Fibroblast of skin of right quadriceps (primary cell): ENCODE results near the gene ZNF423.

Experiments used
- DNase-seq: peaks from one replicate; pipeline ENCODE4 v3.0.0-alpha.2; 2013

The ZNF423 gene

GRCh38 chr16:49545243-49545642, 310.7 kb downstream of the ZNF423 start:
- no peak for DNase-seq

DNA sequence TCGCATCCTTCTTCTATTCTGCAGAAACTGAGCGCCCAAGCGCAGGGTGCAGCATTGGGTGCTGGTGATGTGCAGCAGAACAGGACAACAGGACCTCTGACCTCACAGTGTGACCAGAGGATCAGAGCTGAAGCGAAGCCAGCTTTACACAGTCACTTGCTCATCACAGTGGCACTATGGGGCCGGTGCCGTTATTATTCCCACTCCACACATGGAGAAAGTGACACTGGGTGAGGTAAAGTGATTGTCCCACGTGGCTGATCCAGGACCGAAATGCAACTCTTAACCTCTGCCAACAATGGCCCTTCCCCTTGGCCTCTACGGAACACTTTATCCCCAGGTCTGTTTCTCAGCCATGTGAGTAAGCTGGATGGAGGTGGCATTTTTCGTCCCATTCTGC, 311.1 kb downstream of the ZNF423 start:
- DNase-seq: no peak

DNA sequence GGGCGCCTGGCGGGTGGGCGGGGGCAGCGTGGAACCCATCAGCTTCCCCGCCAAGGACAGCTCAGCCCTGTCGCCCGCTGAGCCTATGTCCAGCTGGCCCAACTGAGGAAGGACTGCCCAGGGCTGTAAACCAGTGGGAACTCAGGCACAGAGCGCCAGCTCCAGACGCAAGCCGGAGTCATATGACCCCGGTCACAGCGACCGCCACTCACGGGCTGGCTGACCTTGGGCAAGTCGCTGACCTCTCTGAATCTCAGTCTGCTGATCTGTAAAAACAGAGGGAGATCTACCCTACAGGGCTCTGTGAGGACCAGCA, 312.3 kb downstream of the ZNF423 start:
- DNase-seq: no peak

- no peak for DNase-seq
These were observed 312.8 kb downstream of the ZNF423 start for GRCh38 chr16:49542946-49543630.

GRCh38 chr16:49542391-49542891, 313.5 kb downstream of the ZNF423 start:
- DNase-seq: no peak

DNA sequence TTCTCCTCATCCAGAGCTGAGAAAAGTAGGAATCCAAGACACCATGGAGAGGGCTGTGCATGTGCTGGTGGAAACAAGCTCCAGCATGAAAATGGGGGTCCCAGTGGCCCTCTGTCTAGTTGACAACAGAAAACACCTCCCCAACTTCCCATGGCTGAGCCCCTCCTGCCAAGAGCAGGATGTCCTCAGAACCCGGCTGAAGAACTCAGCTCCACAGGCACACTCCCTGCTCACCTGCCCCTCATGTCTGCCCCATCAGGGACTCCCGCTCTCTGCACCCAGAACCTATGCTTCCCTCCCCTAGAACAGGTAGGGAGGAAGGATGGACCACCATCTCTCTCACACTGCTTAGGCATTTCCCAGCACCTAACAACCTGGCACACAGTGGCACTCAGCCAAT, 315.1 kb downstream of the ZNF423 start:
- no peak for DNase-seq

DNA sequence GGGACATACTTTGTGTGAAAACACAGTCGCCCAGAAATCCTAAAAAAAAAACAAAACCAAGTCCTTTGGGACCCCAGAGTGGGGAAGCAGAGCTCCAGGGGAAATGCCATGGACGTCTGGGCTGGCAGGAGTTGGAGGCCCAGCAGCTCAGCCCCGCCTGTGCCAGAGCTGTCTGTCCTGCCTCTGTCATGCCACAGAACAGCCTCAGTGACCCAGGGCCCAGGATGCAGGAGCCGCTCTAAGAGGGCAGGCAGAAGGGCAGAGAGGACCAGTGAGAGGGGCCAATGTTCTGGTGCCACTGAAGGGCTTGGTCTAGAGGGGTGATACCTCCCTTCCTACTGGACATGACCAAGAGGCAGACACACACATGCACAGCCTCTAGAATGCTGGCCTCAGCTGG, 316.2 kb downstream of the ZNF423 start:
- no peak for DNase-seq

- DNase-seq: no peak
These were observed 317.9 kb downstream of the ZNF423 start for GRCh38 chr16:49537924-49538459.

- DNase-seq: no peak
These were observed 320.9 kb downstream of the ZNF423 start for GRCh38 chr16:49534901-49535610.

DNA sequence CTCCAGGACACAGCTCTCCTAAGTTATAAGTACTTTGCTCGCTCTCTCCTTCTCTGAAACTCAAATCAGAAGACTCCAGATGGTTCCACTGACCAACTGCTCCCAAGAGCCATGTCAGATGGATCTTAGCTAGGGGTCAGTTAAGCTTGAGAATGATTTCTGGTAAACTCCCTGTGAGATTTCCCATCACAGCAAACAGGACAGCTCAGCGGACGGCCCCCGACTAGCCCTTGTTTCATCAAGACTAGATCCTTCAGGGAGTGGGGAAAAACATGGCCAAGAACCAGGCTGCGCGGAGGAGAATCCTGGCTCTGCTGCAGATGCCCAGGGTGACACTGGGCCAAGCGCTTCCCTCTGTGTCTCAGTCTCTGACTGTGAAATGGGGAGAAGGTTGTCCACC, 322.5 kb downstream of the ZNF423 start:
- DNase-seq: no peak

DNA sequence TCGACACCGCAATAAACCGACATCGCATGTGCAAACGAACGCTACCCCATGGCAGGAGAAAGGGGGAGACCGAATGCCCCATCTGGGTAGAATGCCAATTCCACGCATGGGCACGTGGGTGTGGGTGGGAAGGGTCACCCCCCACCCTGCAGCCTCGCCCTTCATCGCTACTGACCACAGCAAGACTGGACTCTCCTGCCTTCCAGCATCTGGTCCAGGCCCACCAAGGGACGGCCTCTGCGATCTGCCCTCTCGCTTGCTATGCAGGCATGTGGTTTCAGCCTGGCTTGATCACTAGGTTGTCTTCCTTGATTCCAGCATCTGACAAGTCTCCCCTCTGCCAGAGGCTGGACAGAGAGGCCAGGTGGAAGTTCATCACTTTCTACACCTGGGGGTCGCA, 323.0 kb downstream of the ZNF423 start:
- no peak for DNase-seq

DNA sequence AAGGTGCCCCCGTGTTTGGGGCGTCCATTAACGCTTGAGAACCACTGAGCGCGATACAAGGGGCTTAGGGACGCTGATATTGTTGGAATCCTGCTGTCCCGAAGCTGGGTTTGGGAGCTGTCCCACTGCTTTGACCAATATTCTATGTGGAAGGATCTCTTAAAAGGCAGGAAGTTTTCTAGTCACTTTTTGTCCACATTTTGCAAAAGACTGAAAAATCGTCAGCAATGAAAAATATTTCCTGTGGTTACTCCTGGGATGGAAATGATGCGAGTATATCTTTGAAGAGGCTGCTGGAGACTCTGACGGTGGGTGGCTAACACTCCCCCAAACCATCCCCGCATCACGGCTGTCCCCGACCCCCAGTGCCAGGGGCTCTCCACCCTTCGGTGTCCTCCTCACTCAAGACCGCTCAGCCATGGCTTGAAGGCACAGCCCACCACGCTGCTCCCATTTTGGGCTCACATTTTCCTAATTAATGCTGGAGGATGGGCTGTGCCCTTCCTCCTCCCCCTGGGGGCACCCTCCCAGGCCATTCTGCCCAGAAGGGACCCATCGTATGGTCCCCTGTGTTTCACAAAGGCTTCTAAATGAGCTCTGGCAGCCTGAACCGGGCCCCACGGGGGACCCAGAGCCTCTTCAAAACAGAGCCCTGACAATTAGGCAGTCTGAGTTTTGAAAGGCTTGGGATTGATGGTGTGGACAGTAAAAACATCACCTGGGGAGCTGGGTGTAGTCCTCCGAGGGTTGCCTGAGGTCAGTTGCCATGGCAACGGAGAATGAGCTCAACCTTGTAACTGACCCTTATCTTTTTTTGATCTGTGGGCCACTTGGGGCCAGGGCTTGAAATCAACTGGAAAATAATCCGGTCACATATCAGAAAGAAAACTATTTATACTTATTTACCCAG, 323.7 kb downstream of the ZNF423 start:
- peak; percentile 7 for DNase-seq

- no peak for DNase-seq
These were observed 324.5 kb downstream of the ZNF423 start for GRCh38 chr16:49531425-49531824.

- DNase-seq: peak; percentile 3
These were observed 325.4 kb downstream of the ZNF423 start for GRCh38 chr16:49530427-49530970.

DNA sequence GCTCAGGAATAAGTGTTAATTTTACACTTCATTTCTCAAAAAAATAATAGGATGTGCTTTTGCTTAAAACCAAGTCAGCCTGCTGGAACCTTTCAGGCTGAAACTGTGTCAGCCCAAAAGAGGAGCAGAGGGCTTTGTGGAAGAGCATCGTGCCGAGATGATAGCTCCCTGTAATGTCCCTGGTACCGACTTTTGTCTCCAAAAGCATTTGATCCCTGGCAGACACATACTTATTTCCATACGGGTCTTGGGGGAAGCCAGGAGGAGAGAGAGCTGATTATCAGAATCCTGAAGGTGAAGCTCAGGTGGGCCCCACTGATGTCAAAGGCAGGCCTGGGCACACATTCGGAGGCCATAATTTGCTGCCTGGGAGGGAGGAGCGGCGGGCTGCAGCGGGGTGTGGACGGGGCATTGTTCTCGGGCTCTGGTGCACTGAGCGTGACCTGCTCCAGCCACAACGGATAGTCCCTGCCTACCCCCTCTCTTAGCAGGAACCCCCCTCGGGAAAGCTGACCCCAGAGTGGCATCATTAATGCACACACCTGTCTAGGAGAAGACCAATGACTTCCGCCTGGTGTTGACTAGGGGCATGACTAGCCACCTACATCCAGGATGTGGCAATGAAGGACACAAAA, 326.4 kb downstream of the ZNF423 start:
- no peak for DNase-seq

DNA sequence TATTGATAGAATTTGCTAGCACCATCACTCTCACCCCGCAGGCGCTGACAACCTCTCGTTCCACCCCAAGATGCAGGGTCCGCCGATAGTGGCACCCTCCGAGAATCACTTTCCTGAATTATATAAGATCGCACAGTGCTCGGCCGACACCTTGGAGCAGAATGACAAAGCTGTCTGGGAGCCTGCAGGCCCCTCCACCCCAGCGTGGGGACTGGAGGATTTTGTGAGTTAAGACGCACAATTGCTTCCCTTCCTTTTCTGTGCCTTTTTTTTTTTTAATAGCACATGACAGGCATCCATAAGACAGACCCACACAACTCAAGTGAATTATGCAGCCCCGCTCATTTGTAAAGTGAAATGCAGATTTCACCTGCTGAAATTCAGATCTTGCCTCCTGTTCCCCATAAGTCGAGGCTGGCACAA, 327.0 kb downstream of the ZNF423 start:
- no peak for DNase-seq

DNA sequence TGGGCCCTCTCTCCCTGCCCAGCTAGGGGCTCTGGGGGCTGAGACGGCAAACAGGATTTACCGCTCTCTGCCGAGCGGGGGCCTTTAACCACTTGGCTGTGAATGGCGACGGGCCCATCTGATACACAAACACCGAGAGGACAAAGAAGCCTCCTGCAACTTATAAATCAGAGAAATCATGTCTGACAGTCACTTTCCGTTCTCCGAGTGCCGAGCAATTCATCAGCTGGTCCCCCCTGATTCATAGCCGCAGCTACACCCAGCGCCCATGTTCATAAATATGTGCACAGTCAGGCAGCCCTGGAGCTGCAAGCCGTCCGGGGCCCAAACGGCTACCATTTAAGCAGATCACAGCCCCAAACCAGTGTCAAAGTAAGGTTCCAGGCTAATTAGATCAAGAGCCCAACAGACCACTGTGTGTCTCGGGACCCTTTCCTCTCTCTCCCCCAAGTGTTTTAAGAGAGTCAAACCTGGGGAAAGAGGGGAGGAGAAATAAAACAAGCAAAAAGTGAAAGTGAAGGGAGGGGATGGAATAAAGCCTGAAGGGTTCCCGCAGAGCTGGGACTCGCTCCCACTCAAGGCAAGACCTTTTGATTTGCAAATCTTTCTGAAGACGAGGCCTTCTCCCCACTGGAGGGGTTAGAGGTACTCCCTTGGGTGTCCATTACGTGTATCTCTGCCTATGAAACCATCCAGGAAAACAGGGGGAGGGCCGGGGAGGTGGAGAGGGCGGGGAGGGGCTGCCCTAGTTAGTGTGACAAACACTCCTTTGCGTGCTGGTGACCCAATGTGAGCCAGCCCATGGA, 327.6 kb downstream of the ZNF423 start:
- DNase-seq: peak; percentile 17

DNA sequence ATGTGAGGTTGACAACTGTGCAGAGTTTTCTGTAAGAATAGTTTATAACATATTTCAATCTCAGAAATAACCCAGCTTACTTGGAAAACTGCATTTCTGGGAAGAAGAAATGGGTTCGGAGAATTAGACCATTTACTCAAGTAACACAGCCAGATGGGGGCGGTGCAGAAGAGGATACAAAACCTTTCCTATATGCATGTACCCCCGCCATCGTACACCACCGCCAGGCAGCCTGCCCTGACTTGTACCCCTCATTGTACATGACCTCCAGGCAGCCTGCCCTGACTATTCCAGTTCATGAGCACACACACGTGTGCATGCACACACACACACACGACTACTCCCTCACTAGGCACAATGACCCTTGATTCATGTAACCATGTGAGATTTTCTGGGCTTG, 328.3 kb downstream of the ZNF423 start:
- DNase-seq: no peak

- DNase-seq: no peak
These were observed 329.0 kb downstream of the ZNF423 start for GRCh38 chr16:49526860-49527365.

DNA sequence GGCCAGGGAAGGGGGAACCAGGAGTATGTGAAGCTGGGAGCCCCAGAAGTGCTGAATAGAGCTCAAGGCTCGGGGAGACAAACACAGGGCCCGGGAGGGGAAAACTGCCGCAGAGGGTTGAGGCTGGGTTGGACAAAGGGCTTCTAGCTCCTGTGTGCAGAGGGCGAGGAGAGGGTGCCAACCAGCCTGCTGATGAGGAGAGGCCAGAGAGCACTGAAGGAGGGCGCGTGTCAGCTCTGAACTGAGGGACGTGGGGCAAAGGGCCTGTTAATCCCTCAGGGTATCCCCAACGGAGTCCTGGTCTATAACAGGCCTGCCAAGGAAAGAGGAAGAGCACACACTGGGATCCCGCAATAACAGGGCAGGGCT, 331.0 kb downstream of the ZNF423 start:
- no peak for DNase-seq

GRCh38 chr16:49524216-49524946, 331.5 kb downstream of the ZNF423 start:
- DNase-seq: no peak
